Effector CD8-positive, alpha-beta T cell (primary cell): Measurements from ENCODE around the gene NCAPG.

Source experiments
- DNase-seq: peaks from one replicate; lab custom pipeline; 2025; lab: John Stamatoyannopoulos, UW
- total RNA-seq, 4 experiments: gene quantifications; one replicate each; lab custom pipeline; 2026; lab: John Stamatoyannopoulos, UW

NCAPG gene
- total RNA-seq: 0.39 to 6.2 (median 1.4) reads per million in 4 experiments

- DNase-seq: peak; percentile 100
Measured at GRCh38 chr4:17810260-17811077, at the start of gene NCAPG, which contains the start of gene DCAF16. TSS of gene NCAPG (plus strand) at chr4:17810979. CDS start at chr4:17811078, 99 bp downstream. TSS of gene DCAF16 (minus strand) at chr4:17810757. CDS start at chr4:17804141, 6,616 bp downstream.

GRCh38 chr4:17761062-17761461, 49.7 kb upstream of the NCAPG start:
- no peak for DNase-seq

- DNase-seq: no peak
Measured at GRCh38 chr4:17762726-17763125, 48.1 kb upstream of the NCAPG start.

- DNase-seq: no peak
Measured at GRCh38 chr4:17763416-17763815, 47.4 kb upstream of the NCAPG start.

GRCh38 chr4:17763931-17764330, 46.8 kb upstream of the NCAPG start:
- no peak for DNase-seq

GRCh38 chr4:17765514-17766286, 45.1 kb upstream of the NCAPG start:
- no peak for DNase-seq

- DNase-seq: no peak
Measured at GRCh38 chr4:17766826-17767458, 43.8 kb upstream of the NCAPG start.

GRCh38 chr4:17769406-17770174, 41.2 kb upstream of the NCAPG start:
- DNase-seq: no peak

GRCh38 chr4:17770845-17771244, 39.9 kb upstream of the NCAPG start:
- DNase-seq: no peak

GRCh38 chr4:17771284-17771908, 39.4 kb upstream of the NCAPG start:
- DNase-seq: no peak

GRCh38 chr4:17773135-17773698, 37.6 kb upstream of the NCAPG start:
- DNase-seq: no peak

GRCh38 chr4:17778431-17778830, 32.3 kb upstream of the NCAPG start:
- no peak for DNase-seq

- DNase-seq: no peak
Measured at GRCh38 chr4:17780501-17781299, 30.1 kb upstream of the NCAPG start.

- DNase-seq: no peak
Measured at GRCh38 chr4:17781300-17782287, 29.2 kb upstream of the NCAPG start, which contains the start of gene FAM184B. TSS of gene FAM184B (minus strand) at chr4:17781621. CDS start at chr4:17781299, 322 bp downstream.

- DNase-seq: no peak
Measured at GRCh38 chr4:17785858-17786257, 24.9 kb upstream of the NCAPG start.

- DNase-seq: no peak
Measured at GRCh38 chr4:17786567-17786966, 24.2 kb upstream of the NCAPG start.

GRCh38 chr4:17787315-17787714, 23.5 kb upstream of the NCAPG start:
- no peak for DNase-seq

GRCh38 chr4:17788956-17789355, 21.8 kb upstream of the NCAPG start:
- DNase-seq: no peak

- DNase-seq: no peak
Measured at GRCh38 chr4:17794730-17795129, 16.0 kb upstream of the NCAPG start.
